Keratinocyte (primary cell): ENCODE data around the gene ALOX15. TPM values are rescaled to one million over a fixed set of nuclear protein-coding genes. Genes with fewer than 3 reads are reported as not detected.

Experiments used
- DNase-seq: peaks from one replicate; pipeline ENCODE4 v3.0.0-alpha.2; 2011; ENCODE audit warnings: low read depth, missing footprints, low spot score
- FAIRE-seq: peaks from 2 replicates; lab custom pipeline; 2011; peaks lifted over from hg19 to GRCh38; lab: Jason Lieb, UNC
- H2AFZ ChIP-seq: 2 replicates; pipeline ENCODE4 v1.6.0; 2012; ENCODE audit warnings: low read length, control low read depth, inconsistent platforms; ENCODE audit not compliant: control insufficient read depth
- H3K27ac ChIP-seq: 2 replicates; pipeline ENCODE4 v1.5.1; 2011; ENCODE audit warnings: low read length; ENCODE audit not compliant: control insufficient read depth, insufficient read depth
- H3K27me3 ChIP-seq: 3 replicates; pipeline ENCODE4 v1.6.0; 2011; ENCODE audit warnings: low read length; ENCODE audit not compliant: control insufficient read depth, insufficient read depth; ENCODE audit errors: extremely low read depth
- H3K36me3 ChIP-seq, 2 experiments: 2 replicates in 1 of 2; 3 replicates in 1 of 2; pipeline ENCODE4 v1.5.1; 2011; ENCODE audit warnings: low read length in 2 of 2, mild to moderate bottlenecking in 1 of 2; ENCODE audit not compliant: control insufficient read depth in 2 of 2, insufficient read depth in 2 of 2; ENCODE audit errors: extremely low read depth in 1 of 2
- H3K4me1 ChIP-seq: 3 replicates; pipeline ENCODE4 v1.5.1; 2011; ENCODE audit warnings: low read length; ENCODE audit not compliant: control insufficient read depth, insufficient read depth; ENCODE audit errors: extremely low read depth
- H3K4me2 ChIP-seq: 3 replicates; pipeline ENCODE4 v1.6.0; 2011; ENCODE audit warnings: low read depth, low read length; ENCODE audit not compliant: control insufficient read depth, insufficient read depth; ENCODE audit errors: extremely low read depth
- H3K4me3 ChIP-seq, 3 experiments: fragments of 200-600 bp in 1 of 3; sonication (generic) in 1 of 3; 2 replicates in 2 of 3; 3 replicates in 1 of 3; pipeline ENCODE4 v1.5.1; 2011 to 2016; ENCODE audit warnings: low read length in 3 of 3, mild to moderate bottlenecking in 3 of 3, control low read depth in 2 of 3, inconsistent platforms in 1 of 3, low read depth in 1 of 3, mixed read lengths in 1 of 3, mixed run types in 1 of 3, moderate library complexity in 1 of 3; ENCODE audit not compliant: control insufficient read depth in 2 of 3, insufficient read depth in 2 of 3; ENCODE audit errors: extremely low read depth in 1 of 3
- H3K79me2 ChIP-seq: 2 replicates; pipeline ENCODE4 v1.6.0; 2012; ENCODE audit warnings: low read length; ENCODE audit not compliant: control insufficient read depth, insufficient read depth
- H3K9ac ChIP-seq: 3 replicates; pipeline ENCODE4 v1.6.0; 2011; ENCODE audit warnings: low read length; ENCODE audit not compliant: control insufficient read depth, insufficient read depth; ENCODE audit errors: extremely low read depth
- H3K9me1 ChIP-seq: 3 replicates; pipeline ENCODE4 v1.6.0; 2011; ENCODE audit warnings: low read length; ENCODE audit not compliant: control insufficient read depth, insufficient read depth; ENCODE audit errors: extremely low read depth
- H3K9me3 ChIP-seq: 2 replicates; pipeline ENCODE4 v1.5.1; 2012; ENCODE audit warnings: low read depth, low read length; ENCODE audit not compliant: control insufficient read depth
- H4K20me1 ChIP-seq: 3 replicates; pipeline ENCODE4 v1.6.0; 2011; ENCODE audit warnings: low read length; ENCODE audit not compliant: control insufficient read depth, insufficient read depth; ENCODE audit errors: extremely low read depth
- CTCF ChIP-seq, 3 experiments: IDR thresholded peaks in 1 of 3; conservative IDR thresholded peaks in 1 of 3; optimal IDR thresholded peaks in 1 of 3; 2 replicates in 2 of 3; 3 replicates in 1 of 3; pipeline versions ENCODE3 to v1.5.1; 2011; ENCODE audit warnings: low read length in 3 of 3, mild to moderate bottlenecking in 3 of 3, moderate library complexity in 2 of 3, control low read depth in 1 of 3, inconsistent platforms in 1 of 3; ENCODE audit not compliant: insufficient read depth in 2 of 3; ENCODE audit errors: extremely low read depth in 1 of 3
- EZH2 ChIP-seq: IDR thresholded peaks from one replicate; pipeline ENCODE4 v1.6.1; 2012; ENCODE audit warnings: inconsistent platforms, mild to moderate bottlenecking, low read length, moderate library complexity
- dilution Hi-C: fragments of 300-500 bp; cut with MboI; formaldehyde crosslinking; loops from one replicate; pipeline ENCODE4 v1.7.0; 2020; ENCODE audit warnings: low sequenced_read_pairs; ENCODE audit not compliant: extremely low pct_ligation_motif_present
- polyA plus RNA-seq, 5 experiments: library from polyadenylated mRNA; depleted of rRNA in 3 of 5; stranded (reverse) in 3 of 5; stranded (forward) in 1 of 5; unstranded in 1 of 5; fragments of >200 nt; gene quantifications; 1 replicate in 1 of 5; 2 replicates in 3 of 5; 3 replicates in 1 of 5; pipeline versions ENCODE4 v1.2.1 to v1.2.3, GENCODE V29; 2011 to 2012; ENCODE audit warnings: missing spikeins in 2 of 5, low read depth in 1 of 5, low replicate concordance in 1 of 5

ALOX15 gene
- polyA plus RNA-seq, 1 donor (not counting 4 experiments of a cell fraction or from before 2014, with no cell fraction given): 0.04 TPM

GRCh38 chr17:4617090-4617489 lies 24.4 kb downstream of the ALOX15 start:
- DNase-seq (no peak), FAIRE-seq (no peak)
- Histone ChIP-seq H4K20me1 (no peaks in the 10 kb centered on the region), H3K27me3 (peaks cover 15% of the 10 kb centered on the region), H3K4me1 (no peaks in the 10 kb centered on the region), H3K36me3 (no peaks in the 10 kb centered on the region), H3K4me2 (no peak overlapping the region), H3K9me1 (no peaks in the 10 kb centered on the region), H2AFZ (no peak overlapping the region), H3K9ac (no peak overlapping the region), H3K79me2 (no peaks in the 10 kb centered on the region), H3K27ac (no peak overlapping the region), H3K9me3 (no peaks in the 10 kb centered on the region), H3K4me3 (no peak overlapping the region)
- TF ChIP-seq CTCF (optimal IDR thresholded peaks at IDR 0.05 in 1 of 3, IDR thresholded peaks at IDR 0.05 in 1 of 3, conservative IDR thresholded peaks at IDR 0.05 in 1 of 3; ENCODE audit: extremely low read depth in 1 of 3, insufficient read depth in 2 of 3, low read length in 3 of 3): no peak
- TF ChIP-seq EZH2: no peak
- dilution Hi-C loops: no loop called here

- no peaks in the 10 kb centered on the region for H3K4me1 ChIP-seq
- no peaks in the 10 kb centered on the region for H4K20me1 ChIP-seq
- no peaks in the 10 kb centered on the region for H3K36me3 ChIP-seq
- no peak overlapping the region for H3K4me3 ChIP-seq
- H3K4me2 ChIP-seq: no peak overlapping the region
- H3K27me3 ChIP-seq: peaks cover 15% of the 10 kb centered on the region
- TF ChIP-seq CTCF (optimal IDR thresholded peaks at IDR 0.05 in 1 of 3, IDR thresholded peaks at IDR 0.05 in 1 of 3, conservative IDR thresholded peaks at IDR 0.05 in 1 of 3; ENCODE audit: extremely low read depth in 1 of 3, insufficient read depth in 2 of 3, low read length in 3 of 3) (no peak), EZH2 (no peak)
- no peak overlapping the region for H3K27ac ChIP-seq
- DNase-seq: no peak
- H3K9me3 ChIP-seq: no peaks in the 10 kb centered on the region
- H3K9ac ChIP-seq: no peak overlapping the region
- dilution Hi-C loops: no loop called here
- FAIRE-seq: no peak
- H3K9me1 ChIP-seq: no peaks in the 10 kb centered on the region
- no peaks in the 10 kb centered on the region for H3K79me2 ChIP-seq
- no peak overlapping the region for H2AFZ ChIP-seq
Measured at GRCh38 chr17:4616476-4616875, 25.0 kb downstream of the ALOX15 start.
